ENCODE measurements around the gene BHLHA9. TPM values are rescaled to one million over a fixed set of nuclear protein-coding genes. Genes with fewer than 3 reads are reported as not detected.
"Not testable (repeated sequence)": the region's sequence is repeated elsewhere in the genome, so short reads cannot be mapped to it uniquely, and the experiment has no call there.

Gene BHLHA9
- total RNA-seq, 1 donor from 2014 or later = not detected

GRCh38 chr17:1239210-1239609, 31.0 kb upstream of the BHLHA9 start:
- no peak for TF ChIP-seq CTCF (conservative IDR thresholded peaks at IDR 0.05)
- DNase-seq (ENCODE audit: extremely low spot score, unreplicated experiment) = no peak
- no peak overlapping the region for H3K27ac Mint-ChIP-seq
- no peaks in the 10 kb centered on the region for H3K4me1 Mint-ChIP-seq (ENCODE audit: unreplicated experiment)
- peaks cover 23% of the 10 kb centered on the region for H3K27me3 Mint-ChIP-seq
- no peaks in the 10 kb centered on the region for H3K36me3 Mint-ChIP-seq
- H3K9me3 Mint-ChIP-seq = no peaks in the 10 kb centered on the region
- no peak overlapping the region for H3K4me3 Mint-ChIP-seq

GRCh38 chr17:1240426-1240825, 29.8 kb upstream of the BHLHA9 start:
- DNase-seq (ENCODE audit: extremely low spot score, unreplicated experiment); H3K9me3 Mint-ChIP-seq; H3K4me1 Mint-ChIP-seq (ENCODE audit: unreplicated experiment); H3K27ac Mint-ChIP-seq; H3K36me3 Mint-ChIP-seq; H3K4me3 Mint-ChIP-seq: not testable (repeated sequence)
- peaks cover 19% of the 10 kb centered on the region for H3K27me3 Mint-ChIP-seq

- TF ChIP-seq CTCF (conservative IDR thresholded peaks at IDR 0.05) = no peak
- Mint-ChIP-seq H3K36me3 (no peaks in the 10 kb centered on the region), H3K27me3 (peaks cover 19% of the 10 kb centered on the region), H3K9me3 (no peaks in the 10 kb centered on the region), H3K4me3 (no peak overlapping the region), H3K27ac (no peak overlapping the region), H3K4me1 (ENCODE audit: unreplicated experiment) (no peaks in the 10 kb centered on the region)
- no peak for DNase-seq (ENCODE audit: extremely low spot score, unreplicated experiment)
These were observed 28.3 kb upstream of the BHLHA9 start for GRCh38 chr17:1241929-1242328.

GRCh38 chr17:1244606-1245012, 25.6 kb upstream of the BHLHA9 start:
- H3K27ac Mint-ChIP-seq = no peak overlapping the region
- no peaks in the 10 kb centered on the region for H3K4me1 Mint-ChIP-seq (ENCODE audit: unreplicated experiment)
- DNase-seq (ENCODE audit: extremely low spot score, unreplicated experiment) = no peak
- H3K27me3 Mint-ChIP-seq = peaks cover 16% of the 10 kb centered on the region
- no peaks in the 10 kb centered on the region for H3K36me3 Mint-ChIP-seq
- H3K9me3 Mint-ChIP-seq = no peaks in the 10 kb centered on the region
- no peak overlapping the region for H3K4me3 Mint-ChIP-seq
- TF ChIP-seq CTCF (conservative IDR thresholded peaks at IDR 0.05) = no peak

GRCh38 chr17:1251866-1252608, 18.2 kb upstream of the BHLHA9 start:
- DNase-seq (ENCODE audit: extremely low spot score, unreplicated experiment) = no peak
- H3K9me3 Mint-ChIP-seq = no peaks in the 10 kb centered on the region
- peaks cover 14% of the 10 kb centered on the region for H3K27me3 Mint-ChIP-seq
- no peak overlapping the region for H3K27ac Mint-ChIP-seq
- no peak for TF ChIP-seq CTCF (conservative IDR thresholded peaks at IDR 0.05)
- H3K36me3 Mint-ChIP-seq = no peaks in the 10 kb centered on the region
- peaks cover 7% of the 10 kb centered on the region for H3K4me1 Mint-ChIP-seq (ENCODE audit: unreplicated experiment)
- no peak overlapping the region for H3K4me3 Mint-ChIP-seq

GRCh38 chr17:1255041-1255440, 15.2 kb upstream of the BHLHA9 start:
- no peaks in the 10 kb centered on the region for H3K9me3 Mint-ChIP-seq
- H3K4me3 Mint-ChIP-seq = no peak overlapping the region
- TF ChIP-seq CTCF (conservative IDR thresholded peaks at IDR 0.05) = no peak
- DNase-seq (ENCODE audit: extremely low spot score, unreplicated experiment) = no peak
- peaks cover 26% of the 10 kb centered on the region for H3K27me3 Mint-ChIP-seq
- H3K27ac Mint-ChIP-seq = no peak overlapping the region
- H3K4me1 Mint-ChIP-seq (ENCODE audit: unreplicated experiment) = peaks cover 11% of the 10 kb centered on the region
- H3K36me3 Mint-ChIP-seq = no peaks in the 10 kb centered on the region
